ENCODE measurements around the gene SH2B3.

The SH2B3 gene

DNA sequence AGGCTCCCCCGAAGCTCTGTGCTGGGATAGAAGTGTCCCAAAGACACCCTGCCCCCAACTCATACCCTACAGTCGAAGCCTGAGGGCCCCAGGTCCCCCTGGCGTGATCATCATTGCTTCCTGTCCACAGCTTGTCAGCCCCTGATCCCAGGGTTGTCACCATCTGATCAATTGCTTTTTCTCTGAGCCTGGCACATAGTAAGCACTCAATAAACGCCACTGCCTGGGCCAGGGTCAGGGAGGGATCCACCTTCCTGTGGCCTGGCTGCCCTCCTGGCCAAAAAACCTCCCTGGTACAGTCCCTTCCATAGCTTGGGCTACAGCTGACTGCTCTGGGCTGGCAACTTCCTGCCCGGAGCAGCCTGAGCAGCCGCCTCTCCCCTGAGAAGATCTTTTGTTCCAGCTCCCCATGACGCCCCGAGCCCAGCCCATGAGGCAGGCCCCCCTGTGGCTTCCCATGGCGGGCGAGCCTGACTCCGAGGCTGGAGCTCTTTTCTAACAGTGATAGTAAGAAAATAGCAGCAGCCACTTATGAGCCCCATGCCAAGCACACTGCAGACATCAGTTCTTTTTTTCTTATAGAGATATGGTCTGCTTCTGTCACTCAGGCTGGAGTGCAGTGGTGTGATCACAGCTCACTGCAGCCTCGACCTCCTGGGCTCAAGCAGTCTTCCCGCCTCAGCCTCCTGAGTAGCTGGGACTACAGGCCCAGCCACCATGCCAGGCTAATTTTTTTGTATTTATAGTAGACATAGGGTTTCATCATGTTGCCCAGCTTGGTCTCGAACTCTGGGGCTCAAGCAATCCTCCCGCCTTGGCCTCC lies 6.5 kb downstream of the SH2B3 start:
- Histone ChIP-seq H4K8ac (ENCODE audit: low read depth, low read length) (no peak overlapping the region), H2AFZ (ENCODE audit: low read length) (peak overlapping the region; percentile 8), H3K27me3 (ENCODE audit: control insufficient read depth in 3 of 3, insufficient read depth in 3 of 3, low read depth in 1 of 3, low read length in 3 of 3) (no peaks in the 10 kb centered on the region), H3K36me3 (replicated peaks in 1 of 2; ENCODE audit: control insufficient read depth in 2 of 2, insufficient read depth in 2 of 2, low read length in 2 of 2) (no peaks in the 10 kb centered on the region), H2BK15ac (ENCODE audit: low read length) (no peak overlapping the region), H4K91ac (ENCODE audit: low read depth, low read length, poor library complexity) (no peak overlapping the region), H2AK5ac (ENCODE audit: low read depth, low read length) (peak overlapping the region; percentile 6), H3K27ac (replicated peaks; ENCODE audit: low read length) (no peak overlapping the region), H3K9ac (ENCODE audit: low read depth, low read length, poor library complexity) (no peak overlapping the region), H3K4ac (ENCODE audit: low read length) (no peak overlapping the region), H2BK5ac (ENCODE audit: low read length) (no peak overlapping the region), H3K14ac (ENCODE audit: low read length) (no peak overlapping the region), H3K9me3 (replicated peaks in 1 of 2; ENCODE audit: control insufficient read depth in 2 of 2, insufficient read depth in 1 of 2, low read depth in 1 of 2, low read length in 2 of 2) (no peaks in the 10 kb centered on the region), H2BK12ac (ENCODE audit: low read length) (no peak overlapping the region), H2BK120ac (ENCODE audit: low read depth, low read length) (no peak overlapping the region), H3K79me1 (ENCODE audit: low read depth, low read length) (peaks cover 2% of the 10 kb centered on the region), H3K23ac (ENCODE audit: low read depth, low read length, poor library complexity) (no peak overlapping the region), H3K4me2 (ENCODE audit: insufficient read depth, low read length, poor library complexity, severe bottlenecking) (no peak overlapping the region), H3K4me1 (ENCODE audit: control insufficient read depth in 2 of 2, insufficient read depth in 1 of 2, low read depth in 1 of 2, low read length in 2 of 2) (peaks cover 24 to 34% of the 10 kb centered on the region in 2 donors), H3K18ac (ENCODE audit: low read length) (peak overlapping the region; percentile 74), H3K4me3 (ENCODE audit: low read length in 2 of 2) (no peak overlapping the region)
- DNase-seq (ENCODE audit: low spot score), result no peak
- WGBS, 2 donors (ENCODE audit: extremely low coverage in 2 of 2, insufficient read length in 2 of 2, insufficient replicate concordance in 1 of 2), result no CpG with 5 or more reads among the region's 15 CpGs

DNA sequence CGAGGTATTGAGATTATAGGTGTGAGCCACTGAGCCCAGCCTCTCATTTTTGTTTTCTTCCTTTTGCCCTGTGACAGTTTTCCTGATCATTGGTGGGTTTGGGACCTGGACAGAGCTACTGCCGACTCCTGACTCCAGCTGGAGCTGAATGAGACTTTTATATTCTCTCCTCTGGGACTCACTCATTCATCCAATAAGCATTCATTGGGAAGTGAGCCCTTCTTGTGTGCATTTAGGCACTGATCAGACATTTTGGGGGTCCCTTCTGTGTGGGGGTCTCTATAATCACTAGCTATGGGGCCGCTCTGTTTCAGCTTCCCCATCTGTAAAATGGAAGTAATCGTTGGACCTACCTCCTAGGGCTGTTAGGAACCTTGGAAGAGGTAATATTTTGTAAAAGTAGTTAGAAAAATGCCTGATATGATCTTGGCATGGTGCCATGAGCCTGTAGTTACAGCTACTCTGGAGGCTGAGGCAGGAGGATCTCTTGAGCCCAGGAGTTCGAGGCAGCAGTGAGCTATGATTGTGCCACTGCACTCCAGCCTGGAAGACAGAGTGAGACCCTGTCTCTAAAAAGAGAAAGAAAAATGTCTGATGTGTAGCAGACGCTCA lies 7.2 kb downstream of the SH2B3 start:
- no peak overlapping the region for H3K4me2 ChIP-seq (ENCODE audit: insufficient read depth, low read length, poor library complexity, severe bottlenecking)
- H3K14ac ChIP-seq (ENCODE audit: low read length), result no peak overlapping the region
- no peak overlapping the region for H3K27ac ChIP-seq (replicated peaks; ENCODE audit: low read length)
- H2BK15ac ChIP-seq (ENCODE audit: low read length), result no peak overlapping the region
- H3K36me3 ChIP-seq (replicated peaks in 1 of 2; ENCODE audit: control insufficient read depth in 2 of 2, insufficient read depth in 2 of 2, low read length in 2 of 2), result no peaks in the 10 kb centered on the region
- WGBS, 2 donors (ENCODE audit: extremely low coverage in 2 of 2, insufficient read length in 2 of 2, insufficient replicate concordance in 1 of 2), result no CpG with 5 or more reads among the region's 6 CpGs
- H3K9me3 ChIP-seq (replicated peaks in 1 of 2; ENCODE audit: control insufficient read depth in 2 of 2, insufficient read depth in 1 of 2, low read depth in 1 of 2, low read length in 2 of 2), result no peaks in the 10 kb centered on the region
- H3K23ac ChIP-seq (ENCODE audit: low read depth, low read length, poor library complexity), result no peak overlapping the region
- no peak overlapping the region for H4K8ac ChIP-seq (ENCODE audit: low read depth, low read length)
- no peak overlapping the region for H2BK12ac ChIP-seq (ENCODE audit: low read length)
- no peaks in the 10 kb centered on the region for H3K27me3 ChIP-seq (ENCODE audit: control insufficient read depth in 3 of 3, insufficient read depth in 3 of 3, low read depth in 1 of 3, low read length in 3 of 3)
- H2AK5ac ChIP-seq (ENCODE audit: low read depth, low read length), result no peak overlapping the region
- peaks cover 18 to 28% of the 10 kb centered on the region in 2 donors for H3K4me1 ChIP-seq (ENCODE audit: control insufficient read depth in 2 of 2, insufficient read depth in 1 of 2, low read depth in 1 of 2, low read length in 2 of 2)
- H3K4me3 ChIP-seq (ENCODE audit: low read length in 2 of 2), result no peak overlapping the region
- no peak overlapping the region for H3K18ac ChIP-seq (ENCODE audit: low read length)
- H4K91ac ChIP-seq (ENCODE audit: low read depth, low read length, poor library complexity), result no peak overlapping the region
- H3K9ac ChIP-seq (ENCODE audit: low read depth, low read length, poor library complexity), result no peak overlapping the region
- H2BK120ac ChIP-seq (ENCODE audit: low read depth, low read length), result no peak overlapping the region
- no peak for DNase-seq (ENCODE audit: low spot score)
- no peak overlapping the region for H3K4ac ChIP-seq (ENCODE audit: low read length)
- H3K79me1 ChIP-seq (ENCODE audit: low read depth, low read length), result peaks cover 2% of the 10 kb centered on the region
- H2BK5ac ChIP-seq (ENCODE audit: low read length), result peak overlapping the region; percentile 67
- no peak overlapping the region for H2AFZ ChIP-seq (ENCODE audit: low read length)

DNA sequence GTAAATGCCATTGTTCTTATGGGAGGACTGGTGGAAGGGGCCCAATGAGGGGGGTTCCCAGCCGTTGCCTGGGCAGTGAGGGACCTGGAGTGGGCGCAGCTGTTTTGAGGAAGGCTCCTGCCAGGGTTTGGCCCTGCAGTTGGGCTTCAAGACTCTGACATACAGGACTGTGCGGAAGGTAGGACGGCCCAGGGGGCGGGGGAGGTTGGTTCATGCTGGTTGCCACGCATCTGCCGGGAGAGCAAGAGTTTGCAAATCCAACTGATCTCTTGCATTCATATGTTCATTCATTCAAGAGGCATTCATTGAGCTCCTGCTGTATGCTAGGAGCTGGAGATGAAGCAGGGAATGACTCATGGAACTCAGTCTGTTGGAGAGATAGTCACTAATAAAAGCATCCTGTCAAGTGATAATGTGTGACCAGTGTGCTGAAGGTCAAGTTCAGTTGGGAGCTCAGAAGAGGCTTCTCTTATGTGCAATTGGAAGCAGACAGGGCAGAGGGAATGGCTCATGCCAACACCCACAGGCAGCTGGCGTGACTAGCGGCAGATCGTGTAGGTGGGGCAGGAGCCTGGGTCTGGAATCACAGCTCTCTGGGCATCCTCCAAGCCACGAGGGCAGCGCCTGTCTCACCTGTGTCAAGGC lies 7.8 kb downstream of the SH2B3 start:
- Histone ChIP-seq H4K91ac (ENCODE audit: low read depth, low read length, poor library complexity) (no peak overlapping the region), H2BK12ac (ENCODE audit: low read length) (no peak overlapping the region), H2AK5ac (ENCODE audit: low read depth, low read length) (no peak overlapping the region), H3K4me3 (ENCODE audit: low read length in 2 of 2) (no peak overlapping the region), H2AFZ (ENCODE audit: low read length) (no peak overlapping the region), H3K79me1 (ENCODE audit: low read depth, low read length) (peaks cover 2% of the 10 kb centered on the region), H3K27me3 (ENCODE audit: control insufficient read depth in 3 of 3, insufficient read depth in 3 of 3, low read depth in 1 of 3, low read length in 3 of 3) (no peaks in the 10 kb centered on the region), H3K4me2 (ENCODE audit: insufficient read depth, low read length, poor library complexity, severe bottlenecking) (no peak overlapping the region), H3K23ac (ENCODE audit: low read depth, low read length, poor library complexity) (no peak overlapping the region), H2BK15ac (ENCODE audit: low read length) (no peak overlapping the region), H3K4ac (ENCODE audit: low read length) (no peak overlapping the region), H4K8ac (ENCODE audit: low read depth, low read length) (no peak overlapping the region), H3K4me1 (ENCODE audit: control insufficient read depth in 2 of 2, insufficient read depth in 1 of 2, low read depth in 1 of 2, low read length in 2 of 2) (peaks cover 18 to 28% of the 10 kb centered on the region in 2 donors), H3K9me3 (replicated peaks in 1 of 2; ENCODE audit: control insufficient read depth in 2 of 2, insufficient read depth in 1 of 2, low read depth in 1 of 2, low read length in 2 of 2) (no peaks in the 10 kb centered on the region), H3K27ac (replicated peaks; ENCODE audit: low read length) (no peak overlapping the region), H3K9ac (ENCODE audit: low read depth, low read length, poor library complexity) (no peak overlapping the region), H3K18ac (ENCODE audit: low read length) (no peak overlapping the region), H2BK5ac (ENCODE audit: low read length) (peak overlapping the region; percentile 67), H3K14ac (ENCODE audit: low read length) (no peak overlapping the region), H3K36me3 (replicated peaks in 1 of 2; ENCODE audit: control insufficient read depth in 2 of 2, insufficient read depth in 2 of 2, low read length in 2 of 2) (no peaks in the 10 kb centered on the region), H2BK120ac (ENCODE audit: low read depth, low read length) (no peak overlapping the region)
- no CpG with 5 or more reads among the region's 12 CpGs for WGBS, 2 donors (ENCODE audit: extremely low coverage in 2 of 2, insufficient read length in 2 of 2, insufficient replicate concordance in 1 of 2)
- no peak for DNase-seq (ENCODE audit: low spot score)

DNA sequence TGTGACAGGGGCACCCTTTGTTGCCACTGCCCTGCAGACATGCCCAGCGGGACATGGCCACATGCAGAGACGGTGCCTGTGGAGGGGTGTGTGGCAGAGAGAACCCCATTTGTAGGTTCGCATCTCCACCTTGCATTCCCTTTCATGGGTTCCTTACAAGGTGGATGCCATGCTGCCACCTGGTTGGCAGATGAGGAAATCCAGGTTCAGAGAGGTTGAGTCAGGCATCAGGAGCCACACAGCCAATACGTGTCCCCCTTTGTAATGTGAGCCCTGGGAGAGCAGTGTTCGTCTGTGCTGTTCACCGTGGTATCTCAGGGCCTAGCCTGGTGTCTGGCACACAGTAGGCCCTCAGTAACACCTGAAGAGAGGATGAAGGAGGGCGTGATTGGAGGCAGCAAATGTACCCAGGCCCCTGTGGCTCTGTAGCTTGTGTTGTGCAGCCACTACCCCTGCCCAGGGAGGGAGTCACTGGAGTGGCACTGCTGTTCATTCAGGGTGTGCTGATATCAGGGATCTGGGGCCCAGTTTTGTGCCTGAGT lies 9.1 kb downstream of the SH2B3 start:
- Histone ChIP-seq H3K36me3 (replicated peaks in 1 of 2; ENCODE audit: control insufficient read depth in 2 of 2, insufficient read depth in 2 of 2, low read length in 2 of 2) (peaks cover 0 to 4% of the 10 kb centered on the region in 2 donors), H3K4ac (ENCODE audit: low read length) (no peak overlapping the region)
- WGBS, 2 donors (ENCODE audit: extremely low coverage in 2 of 2, insufficient read length in 2 of 2, insufficient replicate concordance in 1 of 2), result no CpG with 5 or more reads among the region's 7 CpGs

More for the DNA sequence above, 9.1 kb downstream of the SH2B3 start:
- H3K18ac ChIP-seq (ENCODE audit: low read length), result no peak overlapping the region
- no peak for DNase-seq (ENCODE audit: low spot score)
- H3K79me1 ChIP-seq (ENCODE audit: low read depth, low read length), result peaks cover 2% of the 10 kb centered on the region
- no peak overlapping the region for H3K14ac ChIP-seq (ENCODE audit: low read length)
- no peaks in the 10 kb centered on the region for H3K27me3 ChIP-seq (ENCODE audit: control insufficient read depth in 3 of 3, insufficient read depth in 3 of 3, low read depth in 1 of 3, low read length in 3 of 3)
- H2AK5ac ChIP-seq (ENCODE audit: low read depth, low read length), result no peak overlapping the region
- no peak overlapping the region for H4K91ac ChIP-seq (ENCODE audit: low read depth, low read length, poor library complexity)
- no peak overlapping the region for H3K27ac ChIP-seq (replicated peaks; ENCODE audit: low read length)
- H4K8ac ChIP-seq (ENCODE audit: low read depth, low read length), result no peak overlapping the region
- H2BK5ac ChIP-seq (ENCODE audit: low read length), result no peak overlapping the region
- H2BK120ac ChIP-seq (ENCODE audit: low read depth, low read length), result no peak overlapping the region
- H3K9me3 ChIP-seq (replicated peaks in 1 of 2; ENCODE audit: control insufficient read depth in 2 of 2, insufficient read depth in 1 of 2, low read depth in 1 of 2, low read length in 2 of 2), result no peaks in the 10 kb centered on the region
- H3K9ac ChIP-seq (ENCODE audit: low read depth, low read length, poor library complexity), result no peak overlapping the region
- no peak overlapping the region for H2BK12ac ChIP-seq (ENCODE audit: low read length)
- H2BK15ac ChIP-seq (ENCODE audit: low read length), result no peak overlapping the region
- no peak overlapping the region for H2AFZ ChIP-seq (ENCODE audit: low read length)
- H3K4me3 ChIP-seq (ENCODE audit: low read length in 2 of 2), result no peak overlapping the region
- no peak overlapping the region for H3K4me2 ChIP-seq (ENCODE audit: insufficient read depth, low read length, poor library complexity, severe bottlenecking)
- H3K4me1 ChIP-seq (ENCODE audit: control insufficient read depth in 2 of 2, insufficient read depth in 1 of 2, low read depth in 1 of 2, low read length in 2 of 2), result peaks cover 15 to 24% of the 10 kb centered on the region in 2 donors
- H3K23ac ChIP-seq (ENCODE audit: low read depth, low read length, poor library complexity), result no peak overlapping the region

All from neuronal stem cell (in vitro differentiated cells).